BE2C (cell line): ENCODE data around the gene DICER1.

Source experiments
- DNase-seq: peaks from one replicate; pipeline ENCODE4 v3.0.0-alpha.2; 2020
- H3K27me3 ChIP-seq: fragments of 250-450 bp; sonication (Bioruptor Pico); 2 replicates; pipeline ENCODE4 v1.5.1; 2020; ENCODE audit warnings: mild to moderate bottlenecking
- H3K36me3 ChIP-seq: fragments of 250-450 bp; sonication (Bioruptor Pico); 2 replicates; pipeline ENCODE4 v1.5.1; 2020; ENCODE audit warnings: mild to moderate bottlenecking
- H3K4me1 ChIP-seq: fragments of 250-450 bp; sonication (Bioruptor Pico); 2 replicates; pipeline ENCODE4 v1.5.1; 2020
- H3K4me3 ChIP-seq: 2 replicates; pipeline ENCODE4 v1.5.1; 2011; ENCODE audit warnings: low read depth, low read length
- H3K9me3 ChIP-seq: fragments of 250-450 bp; sonication (Bioruptor Pico); 2 replicates; pipeline ENCODE4 v1.5.1; 2020
- TF ChIP-seq, protein P1 (sequence below): IDR thresholded peaks from 2 replicates; pipeline ENCODE4 v1.5.1; 2012; ENCODE audit warnings: mild to moderate bottlenecking, low read depth, low read length

The DICER1 gene

DNA sequence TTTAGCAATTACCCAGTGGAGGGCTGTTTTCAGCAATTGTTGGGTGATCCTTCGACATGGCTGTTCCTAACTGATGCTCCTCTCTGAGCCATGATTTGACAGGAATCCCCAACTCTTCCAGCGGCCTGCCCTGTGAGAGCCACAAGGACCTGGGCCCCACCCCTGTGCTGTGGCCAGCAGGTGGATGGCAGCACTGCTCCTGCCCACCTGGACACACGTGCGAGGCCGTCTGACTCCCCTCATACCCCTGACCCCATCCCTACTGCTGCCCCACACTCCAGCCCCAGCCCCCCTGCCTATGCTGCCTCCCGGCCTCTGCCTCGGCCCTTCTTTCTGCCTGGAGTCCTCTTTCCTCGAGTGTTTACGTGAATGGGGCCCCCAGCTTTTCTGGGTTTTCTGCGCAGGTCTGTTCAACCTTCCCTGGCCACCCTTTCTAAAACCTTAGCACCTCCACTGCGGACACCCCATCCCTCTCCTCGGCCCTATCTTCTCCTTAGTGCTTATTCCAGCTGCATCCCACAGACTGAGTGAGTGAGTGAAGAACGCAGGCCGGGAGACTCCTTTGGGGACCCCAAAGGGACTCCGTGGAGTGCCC is 111.4 kb downstream of the DICER1 start:
- no peak overlapping the region for H3K4me3 ChIP-seq
- no peaks in the 10 kb centered on the region for H3K27me3 ChIP-seq
- TF ChIP-seq, protein P1, sequence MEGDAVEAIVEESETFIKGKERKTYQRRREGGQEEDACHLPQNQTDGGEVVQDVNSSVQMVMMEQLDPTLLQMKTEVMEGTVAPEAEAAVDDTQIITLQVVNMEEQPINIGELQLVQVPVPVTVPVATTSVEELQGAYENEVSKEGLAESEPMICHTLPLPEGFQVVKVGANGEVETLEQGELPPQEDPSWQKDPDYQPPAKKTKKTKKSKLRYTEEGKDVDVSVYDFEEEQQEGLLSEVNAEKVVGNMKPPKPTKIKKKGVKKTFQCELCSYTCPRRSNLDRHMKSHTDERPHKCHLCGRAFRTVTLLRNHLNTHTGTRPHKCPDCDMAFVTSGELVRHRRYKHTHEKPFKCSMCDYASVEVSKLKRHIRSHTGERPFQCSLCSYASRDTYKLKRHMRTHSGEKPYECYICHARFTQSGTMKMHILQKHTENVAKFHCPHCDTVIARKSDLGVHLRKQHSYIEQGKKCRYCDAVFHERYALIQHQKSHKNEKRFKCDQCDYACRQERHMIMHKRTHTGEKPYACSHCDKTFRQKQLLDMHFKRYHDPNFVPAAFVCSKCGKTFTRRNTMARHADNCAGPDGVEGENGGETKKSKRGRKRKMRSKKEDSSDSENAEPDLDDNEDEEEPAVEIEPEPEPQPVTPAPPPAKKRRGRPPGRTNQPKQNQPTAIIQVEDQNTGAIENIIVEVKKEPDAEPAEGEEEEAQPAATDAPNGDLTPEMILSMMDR = no peak
- H3K4me1 ChIP-seq = no peaks in the 10 kb centered on the region
- DNase-seq = no peak
- no peaks in the 10 kb centered on the region for H3K9me3 ChIP-seq
- H3K36me3 ChIP-seq = no peaks in the 10 kb centered on the region

DNA sequence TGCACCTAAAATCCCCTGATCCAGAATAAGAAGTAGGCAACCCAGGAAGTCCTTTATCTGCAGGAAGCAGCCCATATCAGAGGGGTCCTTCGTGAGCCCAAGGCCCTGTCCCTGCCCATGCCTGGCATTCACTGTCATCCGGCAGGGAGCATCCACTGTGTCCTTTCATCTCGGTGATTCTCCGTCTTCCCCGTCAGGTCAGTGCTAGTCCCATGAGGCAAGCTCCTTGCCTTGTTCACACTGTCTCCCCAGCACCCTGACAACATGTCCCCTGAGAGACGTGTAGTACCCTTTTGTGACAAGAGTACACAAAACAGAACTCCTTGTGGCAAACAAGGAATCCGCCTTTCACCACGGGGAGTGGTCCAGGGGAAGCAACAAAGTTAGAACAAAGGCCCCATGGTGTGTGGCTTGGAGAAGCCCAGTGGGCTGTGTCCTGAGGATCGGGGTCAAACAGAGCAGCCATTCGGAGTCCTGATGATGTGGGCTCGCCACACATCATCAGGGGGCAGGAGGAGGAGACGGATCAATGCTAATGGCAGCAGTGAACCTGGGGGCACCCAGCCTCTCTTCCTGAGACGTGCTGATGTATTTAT is 112.1 kb downstream of the DICER1 start:
- TF ChIP-seq, protein P1 = no peak
- no peaks in the 10 kb centered on the region for H3K27me3 ChIP-seq
- no peaks in the 10 kb centered on the region for H3K9me3 ChIP-seq
- DNase-seq = no peak
- H3K4me1 ChIP-seq = no peaks in the 10 kb centered on the region
- no peaks in the 10 kb centered on the region for H3K36me3 ChIP-seq
- H3K4me3 ChIP-seq = no peak overlapping the region

DNA sequence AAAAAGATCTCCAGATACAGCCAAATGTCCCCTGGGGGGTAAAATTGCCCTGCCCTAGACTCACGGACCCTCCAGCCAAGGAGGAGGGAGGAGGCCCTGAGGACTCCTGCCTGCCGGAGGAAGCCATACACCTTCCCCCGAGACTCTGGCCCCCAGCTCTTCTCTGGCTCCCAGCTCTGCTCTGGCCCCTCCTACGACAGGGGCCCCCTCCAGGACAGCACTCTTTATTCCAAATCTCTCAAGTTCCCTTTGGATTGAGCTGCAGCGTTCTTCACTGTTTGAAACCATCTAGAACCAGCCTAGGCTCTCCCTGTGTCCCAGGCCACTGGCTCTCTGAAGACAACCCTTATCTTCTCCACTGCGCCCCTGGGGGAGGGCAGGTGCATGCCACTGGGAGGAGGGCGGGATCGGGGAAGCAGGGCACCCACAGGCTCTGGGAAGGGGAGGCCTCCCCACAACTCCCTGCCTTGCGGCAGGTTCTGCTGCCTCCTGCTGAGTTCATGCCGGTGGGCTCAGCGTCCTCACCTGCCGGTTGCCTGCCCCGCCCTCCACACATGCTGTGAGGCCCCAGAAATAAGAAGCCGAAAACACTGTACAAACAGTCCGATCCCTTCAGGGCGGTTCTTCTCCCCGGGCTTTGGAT is 112.7 kb downstream of the DICER1 start:
- DNase-seq = no peak
- Histone ChIP-seq H3K4me3 (no peak overlapping the region), H3K9me3 (no peaks in the 10 kb centered on the region), H3K4me1 (no peaks in the 10 kb centered on the region), H3K27me3 (no peaks in the 10 kb centered on the region), H3K36me3 (no peaks in the 10 kb centered on the region)
- TF ChIP-seq, protein P1 = no peak

DNA sequence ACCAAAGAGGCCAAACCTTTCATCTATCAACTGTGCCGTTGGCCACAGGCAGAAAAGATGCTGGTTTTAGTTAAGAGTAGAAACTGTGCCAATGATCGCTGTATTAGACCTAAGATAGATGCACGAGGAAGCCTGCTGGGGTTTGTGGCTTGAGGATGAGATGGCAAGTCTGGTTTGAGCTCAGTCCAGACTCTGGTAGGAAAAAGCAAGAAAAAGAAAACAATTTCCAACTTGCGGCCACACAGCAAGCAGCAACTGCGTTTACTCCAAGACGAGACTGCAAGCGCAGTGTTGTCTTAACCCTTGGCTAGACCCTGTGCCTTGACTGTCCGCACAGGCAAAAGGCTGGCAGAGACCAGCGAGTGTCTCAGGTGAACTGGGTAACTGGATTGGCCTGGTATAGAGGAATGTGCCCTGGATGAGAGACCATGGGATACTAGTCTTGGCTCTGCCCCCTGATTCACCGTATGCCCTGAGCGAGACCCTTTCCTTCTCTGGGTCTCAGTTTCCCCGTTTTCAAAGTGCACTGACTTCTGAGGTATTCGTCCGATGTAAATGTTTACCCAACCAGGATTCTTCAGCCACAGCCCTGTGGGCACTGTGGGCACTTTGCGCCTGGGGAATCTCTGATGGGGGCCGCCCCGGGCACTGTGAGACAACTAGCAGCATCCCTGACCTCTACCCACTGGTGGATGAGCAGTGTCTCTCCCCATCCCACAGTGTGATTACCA is 113.4 kb downstream of the DICER1 start:
- DNase-seq = no peak
- Histone ChIP-seq H3K4me1 (no peaks in the 10 kb centered on the region), H3K4me3 (no peak overlapping the region), H3K27me3 (no peaks in the 10 kb centered on the region; the same call in 1 of the 2 replicates), H3K9me3 (no peaks in the 10 kb centered on the region; the same call in 1 of the 2 replicates), H3K36me3 (no peaks in the 10 kb centered on the region)
- TF ChIP-seq, protein P1 = no peak

DNA sequence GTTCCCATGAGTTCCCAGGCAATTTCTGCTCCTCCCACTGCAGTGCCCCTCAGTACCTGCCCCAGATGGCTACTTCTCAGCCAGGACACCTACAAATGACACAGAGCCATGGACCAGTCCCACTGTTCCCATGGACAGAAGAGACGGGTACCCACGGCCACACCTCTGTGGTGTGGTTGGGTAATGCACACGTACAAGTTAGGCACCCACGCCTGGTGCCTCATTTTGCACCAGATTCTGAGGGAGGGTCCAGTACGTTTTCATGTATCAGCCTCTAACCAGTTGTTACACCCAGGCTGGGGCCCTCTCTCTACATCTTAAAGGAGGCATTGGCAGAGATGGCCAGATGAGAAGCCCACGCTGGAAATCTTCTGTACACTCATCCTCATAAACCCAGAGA is 114.0 kb downstream of the DICER1 start:
- no peaks in the 10 kb centered on the region for H3K36me3 ChIP-seq
- no peaks in the 10 kb centered on the region; the same call in 1 of the 2 replicates for H3K27me3 ChIP-seq
- H3K4me3 ChIP-seq = no peak overlapping the region
- H3K4me1 ChIP-seq = no peaks in the 10 kb centered on the region
- no peak for DNase-seq
- no peaks in the 10 kb centered on the region; the same call in 1 of the 2 replicates for H3K9me3 ChIP-seq
- TF ChIP-seq, protein P1 = no peak
